ENCODE measurements around the gene PDE7B. TPM values are rescaled to one million over a fixed set of nuclear protein-coding genes. Genes with fewer than 3 reads are reported as not detected.

The PDE7B gene
- total and polyA plus RNA-seq, 2 of the 13 experiments (the other 11 are each of a cell fraction or from before 2014, with no cell fraction given) = not detected

DNA sequence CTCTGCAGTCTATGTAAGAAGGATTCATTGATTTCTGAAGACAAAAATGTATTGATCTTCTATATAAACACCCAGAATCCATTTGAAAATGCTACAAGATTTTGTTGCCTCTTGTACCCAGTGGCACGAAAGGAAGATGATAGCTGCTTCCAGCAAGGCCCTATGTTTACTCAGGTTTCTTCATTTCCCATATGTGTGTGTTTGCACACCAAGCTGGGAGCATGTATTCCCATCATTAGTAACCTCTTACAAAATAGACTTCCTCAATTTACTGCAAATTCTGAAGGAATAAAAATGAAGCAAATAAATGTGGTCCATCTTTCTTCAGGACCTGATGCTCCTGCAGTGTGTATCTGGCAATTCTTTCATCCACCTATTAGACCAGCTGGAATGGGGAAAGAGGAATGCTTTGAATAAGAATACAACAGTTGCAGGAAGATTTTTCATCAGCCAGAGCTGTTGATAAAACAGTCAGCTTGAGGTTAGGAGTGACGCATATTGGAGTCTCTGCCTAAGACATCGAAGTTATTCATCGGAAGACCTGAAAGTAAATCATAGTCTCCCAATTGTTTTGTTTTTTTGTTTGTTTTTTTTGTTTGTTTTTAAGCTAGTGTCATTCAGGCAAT is 132.3 kb downstream of the PDE7B start:
- DNase-seq (ENCODE audit: low spot score) = no peak
- H3K27ac ChIP-seq (ENCODE audit: extremely low read length, insufficient read depth, low read length) = no peak overlapping the region
- H3K9ac ChIP-seq (ENCODE audit: insufficient read depth, low read depth, low read length) = no peak overlapping the region
- ChIA-PET POLR2A (no interaction called here), CTCF (ENCODE audit: low intra/inter-chr PET ratio, low total read pairs) (no interaction called here)
- ATAC-seq = no peak
- in situ Hi-C loops (cut with HindIII; ENCODE audit: extremely low pct_ligation_motif_present, low pct_unique_long_range_greater_than_20kb) = no loop called here
- H3K4me2 ChIP-seq (ENCODE audit: low read depth, low read length) = no peak overlapping the region
- H3K79me2 ChIP-seq (ENCODE audit: insufficient read depth, low read length) = no peaks in the 10 kb centered on the region
- FAIRE-seq = no peak
- no peaks in the 10 kb centered on the region for H3K9me3 ChIP-seq (ENCODE audit: low read length)
- no peak overlapping the region for H3K4me3 ChIP-seq (replicated peaks in 1 of 3; ENCODE audit: insufficient read depth in 1 of 3, low read depth in 2 of 3, low read length in 3 of 3)
- no TSS peak for BruUV-seq (replicated peaks)
- no peaks in the 10 kb centered on the region for H3K36me3 ChIP-seq (replicated peaks in 1 of 2; ENCODE audit: control insufficient read depth in 1 of 2, insufficient read depth in 2 of 2, low read length in 2 of 2)
- intact Hi-C loops (cut with micrococcal nuclease; ENCODE audit: unreplicated experiment) = no loop called here
- no peaks in the 10 kb centered on the region for H4K20me1 ChIP-seq (ENCODE audit: insufficient read depth, low read length)
- no peak overlapping the region for H2AFZ ChIP-seq (ENCODE audit: low read length)
- H3K27me3 ChIP-seq (ENCODE audit: control insufficient read depth in 1 of 2, insufficient read depth in 2 of 2, low read length in 2 of 2) = no peaks in the 10 kb centered on the region
- H3K4me1 ChIP-seq (ENCODE audit: insufficient read depth, low read length) = no peaks in the 10 kb centered on the region
- WGBS (ENCODE audit: low lambda C conversion rate) = 26% methylated on average over 4 of the region's 4 CpGs
- TF ChIP-seq, protein P1, sequence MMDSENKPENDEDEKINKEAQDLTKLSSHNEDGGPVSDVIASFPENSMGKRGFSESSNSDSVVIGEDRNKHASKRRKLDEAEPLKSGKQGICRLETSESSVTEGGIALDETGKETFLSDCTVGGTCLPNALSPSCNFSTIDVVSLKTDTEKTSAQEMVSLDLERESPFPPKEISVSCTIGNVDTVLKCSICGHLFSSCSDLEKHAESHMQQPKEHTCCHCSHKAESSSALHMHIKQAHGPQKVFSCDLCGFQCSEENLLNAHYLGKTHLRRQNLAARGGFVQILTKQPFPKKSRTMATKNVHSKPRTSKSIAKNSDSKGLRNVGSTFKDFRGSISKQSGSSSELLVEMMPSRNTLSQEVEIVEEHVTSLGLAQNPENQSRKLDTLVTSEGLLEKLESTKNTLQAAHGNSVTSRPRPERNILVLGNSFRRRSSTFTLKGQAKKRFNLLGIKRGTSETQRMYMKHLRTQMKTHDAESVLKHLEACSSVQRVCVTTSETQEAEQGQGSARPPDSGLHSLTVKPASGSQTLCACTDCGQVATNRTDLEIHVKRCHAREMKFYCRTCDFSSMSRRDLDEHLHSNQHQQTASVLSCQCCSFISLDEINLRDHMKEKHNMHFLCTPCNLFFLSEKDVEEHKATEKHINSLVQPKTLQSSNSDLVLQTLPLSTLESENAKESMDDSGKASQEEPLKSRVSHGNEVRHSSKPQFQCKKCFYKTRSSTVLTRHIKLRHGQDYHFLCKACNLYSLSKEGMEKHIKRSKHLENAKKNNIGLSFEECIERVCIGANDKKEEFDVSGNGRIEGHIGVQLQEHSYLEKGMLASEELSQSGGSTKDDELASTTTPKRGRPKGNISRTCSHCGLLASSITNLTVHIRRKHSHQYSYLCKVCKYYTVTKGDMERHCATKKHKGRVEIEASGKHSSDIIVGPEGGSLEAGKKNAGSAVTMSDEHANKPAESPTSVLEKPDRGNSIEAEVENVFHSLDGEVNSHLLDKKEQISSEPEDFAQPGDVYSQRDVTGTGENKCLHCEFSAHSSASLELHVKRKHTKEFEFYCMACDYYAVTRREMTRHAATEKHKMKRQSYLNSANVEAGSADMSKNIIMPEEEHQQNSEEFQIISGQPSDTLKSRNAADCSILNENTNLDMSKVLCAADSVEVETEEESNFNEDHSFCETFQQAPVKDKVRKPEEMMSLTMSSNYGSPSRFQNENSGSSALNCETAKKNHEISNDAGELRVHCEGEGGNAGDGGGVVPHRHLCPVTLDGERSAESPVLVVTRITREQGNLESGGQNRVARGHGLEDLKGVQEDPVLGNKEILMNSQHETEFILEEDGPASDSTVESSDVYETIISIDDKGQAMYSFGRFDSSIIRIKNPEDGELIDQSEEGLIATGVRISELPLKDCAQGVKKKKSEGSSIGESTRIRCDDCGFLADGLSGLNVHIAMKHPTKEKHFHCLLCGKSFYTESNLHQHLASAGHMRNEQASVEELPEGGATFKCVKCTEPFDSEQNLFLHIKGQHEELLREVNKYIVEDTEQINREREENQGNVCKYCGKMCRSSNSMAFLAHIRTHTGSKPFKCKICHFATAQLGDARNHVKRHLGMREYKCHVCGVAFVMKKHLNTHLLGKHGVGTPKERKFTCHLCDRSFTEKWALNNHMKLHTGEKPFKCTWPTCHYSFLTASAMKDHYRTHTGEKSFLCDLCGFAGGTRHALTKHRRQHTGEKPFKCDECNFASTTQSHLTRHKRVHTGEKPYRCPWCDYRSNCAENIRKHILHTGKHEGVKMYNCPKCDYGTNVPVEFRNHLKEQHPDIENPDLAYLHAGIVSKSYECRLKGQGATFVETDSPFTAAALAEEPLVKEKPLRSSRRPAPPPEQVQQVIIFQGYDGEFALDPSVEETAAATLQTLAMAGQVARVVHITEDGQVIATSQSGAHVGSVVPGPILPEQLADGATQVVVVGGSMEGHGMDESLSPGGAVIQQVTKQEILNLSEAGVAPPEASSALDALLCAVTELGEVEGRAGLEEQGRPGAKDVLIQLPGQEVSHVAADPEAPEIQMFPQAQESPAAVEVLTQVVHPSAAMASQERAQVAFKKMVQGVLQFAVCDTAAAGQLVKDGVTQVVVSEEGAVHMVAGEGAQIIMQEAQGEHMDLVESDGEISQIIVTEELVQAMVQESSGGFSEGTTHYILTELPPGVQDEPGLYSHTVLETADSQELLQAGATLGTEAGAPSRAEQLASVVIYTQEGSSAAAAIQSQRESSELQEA (CRISPR knock-in tag; IDR thresholded peaks at IDR 0.05; ENCODE audit: not compliant biosample characterization) = no peak
- TF ChIP-seq RBAK (CRISPR knock-in tag; IDR thresholded peaks at IDR 0.05) (no peak), PCBP1 (IDR thresholded peaks at IDR 0.05; ENCODE audit: borderline replicate concordance, low read depth, low read length) (no peak), ZSCAN30 (CRISPR knock-in tag; IDR thresholded peaks at IDR 0.05) (no peak), NR3C1 (CRISPR knock-in tag; IDR thresholded peaks at IDR 0.05) (no peak), PTBP1 (IDR thresholded peaks at IDR 0.05; ENCODE audit: low read depth, low read length, poor library complexity, severe bottlenecking) (no peak), ZNF121 (CRISPR knock-in tag; IDR thresholded peaks at IDR 0.05) (no peak), POLR2G (IDR thresholded peaks at IDR 0.05; ENCODE audit: low read depth, low read length) (no peak), GABPB1 (CRISPR knock-in tag; IDR thresholded peaks at IDR 0.05) (no peak), MAF1 (CRISPR knock-in tag; IDR thresholded peaks at IDR 0.05; ENCODE audit: borderline replicate concordance) (no peak)
- TF ChIP-seq, protein P2, sequence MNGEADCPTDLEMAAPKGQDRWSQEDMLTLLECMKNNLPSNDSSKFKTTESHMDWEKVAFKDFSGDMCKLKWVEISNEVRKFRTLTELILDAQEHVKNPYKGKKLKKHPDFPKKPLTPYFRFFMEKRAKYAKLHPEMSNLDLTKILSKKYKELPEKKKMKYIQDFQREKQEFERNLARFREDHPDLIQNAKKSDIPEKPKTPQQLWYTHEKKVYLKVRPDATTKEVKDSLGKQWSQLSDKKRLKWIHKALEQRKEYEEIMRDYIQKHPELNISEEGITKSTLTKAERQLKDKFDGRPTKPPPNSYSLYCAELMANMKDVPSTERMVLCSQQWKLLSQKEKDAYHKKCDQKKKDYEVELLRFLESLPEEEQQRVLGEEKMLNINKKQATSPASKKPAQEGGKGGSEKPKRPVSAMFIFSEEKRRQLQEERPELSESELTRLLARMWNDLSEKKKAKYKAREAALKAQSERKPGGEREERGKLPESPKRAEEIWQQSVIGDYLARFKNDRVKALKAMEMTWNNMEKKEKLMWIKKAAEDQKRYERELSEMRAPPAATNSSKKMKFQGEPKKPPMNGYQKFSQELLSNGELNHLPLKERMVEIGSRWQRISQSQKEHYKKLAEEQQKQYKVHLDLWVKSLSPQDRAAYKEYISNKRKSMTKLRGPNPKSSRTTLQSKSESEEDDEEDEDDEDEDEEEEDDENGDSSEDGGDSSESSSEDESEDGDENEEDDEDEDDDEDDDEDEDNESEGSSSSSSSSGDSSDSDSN (CRISPR knock-in tag; IDR thresholded peaks at IDR 0.05) = no peak
- TF ChIP-seq, protein P3, sequence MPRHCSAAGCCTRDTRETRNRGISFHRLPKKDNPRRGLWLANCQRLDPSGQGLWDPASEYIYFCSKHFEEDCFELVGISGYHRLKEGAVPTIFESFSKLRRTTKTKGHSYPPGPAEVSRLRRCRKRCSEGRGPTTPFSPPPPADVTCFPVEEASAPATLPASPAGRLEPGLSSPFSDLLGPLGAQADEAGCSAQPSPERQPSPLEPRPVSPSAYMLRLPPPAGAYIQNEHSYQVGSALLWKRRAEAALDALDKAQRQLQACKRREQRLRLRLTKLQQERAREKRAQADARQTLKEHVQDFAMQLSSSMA (CRISPR knock-in tag; IDR thresholded peaks at IDR 0.05) = no peak
